Measurements from ENCODE around the gene PLXNA1. TPM values are rescaled to one million over a fixed set of nuclear protein-coding genes. Genes with fewer than 3 reads are reported as not detected.

PLXNA1 gene
- total RNA-seq, 1 donor from 2014 or later, result 24.0 TPM

DNA sequence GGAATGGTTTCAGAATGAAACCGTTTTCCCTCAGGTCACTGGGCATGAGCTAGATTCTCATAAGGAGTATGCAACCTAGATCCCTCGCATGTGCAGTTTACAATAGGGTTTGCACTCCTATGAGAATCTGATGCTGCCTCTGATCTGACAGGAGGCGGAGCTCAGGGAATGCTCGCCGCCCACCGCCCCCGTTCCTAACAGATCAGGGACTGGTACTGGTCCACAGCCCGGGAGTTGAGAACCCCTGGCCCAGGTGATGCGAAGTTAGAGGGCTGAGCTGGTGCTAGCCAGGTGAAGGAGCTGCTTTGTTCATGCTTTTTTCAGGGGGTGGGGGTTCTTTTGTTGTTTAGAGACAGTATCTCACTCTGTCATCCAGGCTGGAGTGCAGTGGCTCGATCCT lies 15.5 kb upstream of the PLXNA1 start:
- Mint-ChIP-seq H3K27me3 (peaks cover 4% of the 10 kb centered on the region), H3K4me3 (no peak overlapping the region), H3K27ac (no peak overlapping the region), H3K4me1 (no peaks in the 10 kb centered on the region), H3K36me3 (ENCODE audit: low read depth) (no peaks in the 10 kb centered on the region), H3K9me3 (no peaks in the 10 kb centered on the region)
- intact Hi-C loops (cut with micrococcal nuclease), result no loop called here
- no peak for DNase-seq

GRCh38 chr3:126968391-126969390 lies 14.2 kb upstream of the PLXNA1 start:
- Mint-ChIP-seq H3K4me1 (no peaks in the 10 kb centered on the region), H3K27me3 (peaks cover 4% of the 10 kb centered on the region), H3K9me3 (no peaks in the 10 kb centered on the region)

GRCh38 chr3:126969586-126969985 lies 13.3 kb upstream of the PLXNA1 start:
- H3K27ac Mint-ChIP-seq, result no peak overlapping the region
- H3K4me3 Mint-ChIP-seq, result no peak overlapping the region
- intact Hi-C loops (cut with micrococcal nuclease), result no loop called here
- peaks cover 7% of the 10 kb centered on the region for H3K27me3 Mint-ChIP-seq
- H3K9me3 Mint-ChIP-seq, result peaks cover 5% of the 10 kb centered on the region
- DNase-seq, result no peak
- no peaks in the 10 kb centered on the region for H3K36me3 Mint-ChIP-seq (ENCODE audit: low read depth)
- no peaks in the 10 kb centered on the region for H3K4me1 Mint-ChIP-seq

More at GRCh38 chr3:126968391-126969390, 14.2 kb upstream of the PLXNA1 start:
- DNase-seq, result no peak
- intact Hi-C loops (cut with micrococcal nuclease), result no loop called here
- Mint-ChIP-seq H3K4me3 (no peak overlapping the region), H3K27ac (no peak overlapping the region), H3K36me3 (ENCODE audit: low read depth) (no peaks in the 10 kb centered on the region)

- DNase-seq, result no peak
- Mint-ChIP-seq H3K27ac (no peak overlapping the region), H3K36me3 (ENCODE audit: low read depth) (no peaks in the 10 kb centered on the region), H3K4me1 (no peaks in the 10 kb centered on the region), H3K9me3 (peaks cover 11% of the 10 kb centered on the region), H3K4me3 (no peak overlapping the region), H3K27me3 (peaks cover 10% of the 10 kb centered on the region)
- intact Hi-C loops (cut with micrococcal nuclease), result no loop called here
Measured at GRCh38 chr3:126970101-126970500, 12.8 kb upstream of the PLXNA1 start.

DNA sequence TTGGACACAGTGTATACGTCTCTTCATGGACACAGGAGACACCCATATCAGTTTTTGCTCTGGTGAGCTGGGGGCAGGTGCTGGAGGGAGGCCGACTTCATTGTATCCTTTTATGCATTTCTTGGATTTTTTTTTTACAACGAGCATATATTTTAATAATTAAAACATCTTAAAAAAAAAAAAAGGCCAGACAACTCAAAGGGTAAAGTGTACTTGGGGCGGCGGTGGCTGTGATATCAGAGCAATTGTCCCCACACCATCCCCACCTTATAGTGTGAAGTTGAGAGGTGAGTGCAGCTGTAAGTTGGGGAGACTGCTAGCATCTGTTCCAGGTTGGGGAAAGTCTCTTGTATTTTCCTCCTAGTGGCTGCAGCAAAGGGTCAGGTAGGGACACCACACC lies 12.0 kb upstream of the PLXNA1 start:
- Mint-ChIP-seq H3K27me3 (peaks cover 11% of the 10 kb centered on the region), H3K9me3 (peaks cover 15% of the 10 kb centered on the region), H3K27ac (no peak overlapping the region), H3K36me3 (ENCODE audit: low read depth) (no peaks in the 10 kb centered on the region), H3K4me3 (no peak overlapping the region), H3K4me1 (no peaks in the 10 kb centered on the region)
- no peak for DNase-seq
- intact Hi-C loops (cut with micrococcal nuclease), result no loop called here

- peaks cover 15% of the 10 kb centered on the region for H3K9me3 Mint-ChIP-seq
Measured at GRCh38 chr3:126971891-126972351, 11.0 kb upstream of the PLXNA1 start.

GRCh38 chr3:126972866-126973265 lies 10.0 kb upstream of the PLXNA1 start:
- no peak overlapping the region for H3K4me3 Mint-ChIP-seq

More at GRCh38 chr3:126971891-126972351, 11.0 kb upstream of the PLXNA1 start:
- DNase-seq, result no peak
- Mint-ChIP-seq H3K4me1 (no peaks in the 10 kb centered on the region), H3K4me3 (no peak overlapping the region), H3K27me3 (peaks cover 11% of the 10 kb centered on the region), H3K27ac (no peak overlapping the region), H3K36me3 (ENCODE audit: low read depth) (no peaks in the 10 kb centered on the region)
- intact Hi-C loops (cut with micrococcal nuclease), result no loop called here

GRCh38 chr3:126973814-126974213 lies 9.1 kb upstream of the PLXNA1 start:
- Mint-ChIP-seq H3K27me3 (peaks cover 15% of the 10 kb centered on the region), H3K9me3 (peaks cover 15% of the 10 kb centered on the region), H3K27ac (no peak overlapping the region), H3K36me3 (ENCODE audit: low read depth) (no peaks in the 10 kb centered on the region), H3K4me3 (no peak overlapping the region), H3K4me1 (peaks cover 2% of the 10 kb centered on the region)
- no peak for DNase-seq
- intact Hi-C loops (cut with micrococcal nuclease), result no loop called here

More at GRCh38 chr3:126972866-126973265, 10.0 kb upstream of the PLXNA1 start:
- Mint-ChIP-seq H3K27ac (no peak overlapping the region), H3K4me1 (peaks cover under 1% of the 10 kb centered on the region), H3K36me3 (ENCODE audit: low read depth) (no peaks in the 10 kb centered on the region), H3K27me3 (peaks cover 12% of the 10 kb centered on the region), H3K9me3 (peaks cover 15% of the 10 kb centered on the region)
- intact Hi-C loops (cut with micrococcal nuclease), result no loop called here
- no peak for DNase-seq

DNA sequence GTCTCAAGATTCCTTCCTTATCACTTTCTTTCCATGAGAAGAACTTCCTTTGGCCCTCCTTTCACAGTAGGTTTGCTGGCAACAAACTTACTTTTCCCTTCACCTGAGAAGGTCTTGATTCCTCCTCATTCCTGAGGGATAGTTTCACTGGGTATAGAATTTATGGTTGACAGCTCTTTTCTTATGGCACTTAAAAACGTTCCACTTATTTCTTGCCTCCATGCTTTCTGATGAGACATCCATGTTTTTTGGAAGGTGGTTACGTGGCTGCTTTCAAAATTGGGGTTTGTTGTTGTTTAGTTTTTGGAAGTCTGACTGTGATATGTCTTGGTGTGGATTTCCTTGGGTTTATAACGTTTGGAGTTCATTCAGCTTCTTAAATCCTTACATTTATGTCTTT lies 8.2 kb upstream of the PLXNA1 start:
- DNase-seq, result no peak
- Mint-ChIP-seq H3K9me3 (peaks cover 15% of the 10 kb centered on the region), H3K27me3 (peaks cover 15% of the 10 kb centered on the region), H3K36me3 (ENCODE audit: low read depth) (no peaks in the 10 kb centered on the region), H3K27ac (no peak overlapping the region), H3K4me1 (peaks cover 9% of the 10 kb centered on the region), H3K4me3 (no peak overlapping the region)
- intact Hi-C loops (cut with micrococcal nuclease), result no loop called here

DNA sequence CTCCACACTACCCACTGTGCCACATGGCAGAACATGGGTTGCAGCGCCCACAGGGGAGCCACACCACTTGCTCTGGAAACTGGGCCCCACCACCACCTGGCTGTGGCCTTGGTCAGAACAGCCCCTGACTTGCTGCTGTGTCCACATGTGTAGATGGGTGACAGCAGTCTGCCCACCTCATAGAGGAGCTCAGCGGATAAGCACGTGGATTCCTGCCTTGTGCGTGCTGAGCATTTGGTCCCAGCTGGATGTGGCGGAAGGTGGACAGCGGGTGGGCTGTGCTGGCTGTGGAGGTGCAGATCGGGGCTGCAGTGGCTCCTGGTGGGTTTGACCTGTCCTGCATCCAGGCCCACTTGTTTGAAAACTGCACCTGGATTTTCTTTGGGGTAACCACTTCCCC lies 6.0 kb upstream of the PLXNA1 start:
- H3K36me3 Mint-ChIP-seq (ENCODE audit: low read depth), result no peaks in the 10 kb centered on the region
- DNase-seq, result no peak
- H3K4me1 Mint-ChIP-seq, result peaks cover 17% of the 10 kb centered on the region
- intact Hi-C loops (cut with micrococcal nuclease), result no loop called here
- H3K27ac Mint-ChIP-seq, result no peak overlapping the region
- peaks cover 15% of the 10 kb centered on the region for H3K9me3 Mint-ChIP-seq
- no peak overlapping the region for H3K4me3 Mint-ChIP-seq
- H3K27me3 Mint-ChIP-seq, result peaks cover 16% of the 10 kb centered on the region

DNA sequence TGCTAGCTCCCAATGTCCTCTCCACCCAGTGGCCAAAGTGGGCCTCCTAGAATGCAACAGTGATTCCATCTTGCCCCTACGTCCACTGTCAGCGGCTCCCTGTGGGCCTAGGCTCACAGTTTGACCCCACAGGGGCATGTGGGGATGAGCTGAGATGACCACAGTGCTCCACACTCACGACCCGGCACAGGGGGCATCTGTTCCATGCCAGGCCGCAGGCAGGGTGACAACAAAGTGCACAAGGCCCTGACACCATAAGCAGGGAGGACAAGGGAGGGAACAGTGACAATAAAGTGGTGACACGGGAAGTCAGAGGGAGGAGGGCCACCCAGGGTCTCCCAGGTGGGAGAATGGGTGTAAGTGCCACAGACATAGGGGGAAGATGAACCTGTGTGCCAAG lies 5.1 kb upstream of the PLXNA1 start:
- H3K9me3 Mint-ChIP-seq, result peaks cover 15% of the 10 kb centered on the region

GRCh38 chr3:126978291-126978690 lies 4.6 kb upstream of the PLXNA1 start:
- H3K9me3 Mint-ChIP-seq, result peaks cover 15% of the 10 kb centered on the region
- no peak overlapping the region for H3K4me3 Mint-ChIP-seq

More for the DNA sequence above, 5.1 kb upstream of the PLXNA1 start:
- Mint-ChIP-seq H3K36me3 (ENCODE audit: low read depth) (no peaks in the 10 kb centered on the region), H3K4me3 (no peak overlapping the region), H3K27ac (no peak overlapping the region), H3K27me3 (peaks cover 16% of the 10 kb centered on the region), H3K4me1 (peaks cover 21% of the 10 kb centered on the region)
- intact Hi-C loops (cut with micrococcal nuclease), result no loop called here
- no peak for DNase-seq

GRCh38 chr3:126979046-126979628 lies 3.8 kb upstream of the PLXNA1 start:
- Mint-ChIP-seq H3K36me3 (ENCODE audit: low read depth) (no peaks in the 10 kb centered on the region), H3K4me1 (peaks cover 21% of the 10 kb centered on the region), H3K9me3 (peaks cover 14% of the 10 kb centered on the region), H3K27me3 (peaks cover 16% of the 10 kb centered on the region), H3K27ac (no peak overlapping the region), H3K4me3 (no peak overlapping the region)
- intact Hi-C loops (cut with micrococcal nuclease), result no loop called here
- DNase-seq, result no peak

More at GRCh38 chr3:126978291-126978690, 4.6 kb upstream of the PLXNA1 start:
- Mint-ChIP-seq H3K27ac (no peak overlapping the region), H3K36me3 (ENCODE audit: low read depth) (no peaks in the 10 kb centered on the region), H3K27me3 (peaks cover 16% of the 10 kb centered on the region), H3K4me1 (peaks cover 21% of the 10 kb centered on the region)
- no peak for DNase-seq
- intact Hi-C loops (cut with micrococcal nuclease), result no loop called here

DNA sequence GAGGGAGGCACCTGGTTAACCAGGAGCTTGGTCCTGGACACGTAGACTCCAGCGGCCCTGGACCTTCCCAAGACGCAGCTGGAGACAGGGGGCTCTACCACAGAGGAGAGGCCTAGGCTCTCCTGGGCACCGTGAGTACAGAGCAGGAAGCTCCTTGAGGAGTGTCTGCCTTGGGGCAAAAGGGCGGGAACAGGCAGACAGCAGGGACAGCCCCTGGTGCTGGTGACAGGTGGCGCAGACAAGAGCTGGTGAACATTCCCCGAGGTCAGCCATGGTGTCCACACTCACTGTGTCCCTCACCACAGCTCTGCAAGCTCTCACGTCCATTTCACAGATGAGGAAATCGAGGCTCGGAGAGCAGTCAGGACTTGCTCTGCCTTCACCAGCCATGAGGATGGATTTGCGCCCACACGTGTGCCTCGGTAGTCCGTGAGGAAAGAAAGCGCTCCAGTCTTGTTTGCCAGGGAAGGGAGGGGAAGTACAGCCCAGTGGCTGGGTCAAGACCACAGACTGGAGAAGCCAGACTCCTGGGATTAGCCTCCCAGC lies 2.6 kb upstream of the PLXNA1 start:
- Mint-ChIP-seq H3K9me3 (peaks cover 2% of the 10 kb centered on the region), H3K27me3 (peaks cover 10% of the 10 kb centered on the region), H3K4me3 (no peak overlapping the region), H3K27ac (peak overlapping the region; percentile 8), H3K36me3 (ENCODE audit: low read depth) (no peaks in the 10 kb centered on the region), H3K4me1 (peaks cover 21% of the 10 kb centered on the region)
- intact Hi-C loops (cut with micrococcal nuclease), result loop anchor here (5.0 to 10.0 kb wide), 3 partner anchors 306 to 1072 kb away; partner anchors contain the start of genes SEC61A1 and ZXDC
- no peak for DNase-seq

All from activated CD4-positive, alpha-beta T cell treated with anti-CD3 and anti-CD28 coated beads, Interleukin-2, amount 10 ng/mL, durations not matched to agents 24 days and 14 days (primary cell).